Cardiac fibroblast (primary cell): ENCODE measurements around the gene ABCC4.

ENCODE experiments used
- DNase-seq, 2 donors: peaks; one replicate each; pipeline versions ENCODE4 v3.0.0 to v3.0.0-alpha.2; 2010; ENCODE audit warnings: low read depth in 2 of 2
- H3K4me3 ChIP-seq, 2 donors: replicated peaks in 1 of 2; 1 replicate in 1 of 2; 2 replicates in 1 of 2; pipeline ENCODE4 v1.5.1; 2011; ENCODE audit warnings: low read depth in 2 of 2, low read length in 2 of 2, mild to moderate bottlenecking in 2 of 2, moderate library complexity in 1 of 2
- TF ChIP-seq, protein P1 (sequence below): IDR thresholded peaks from one replicate; pipeline ENCODE4 v1.5.1; 2011; ENCODE audit warnings: low read depth, mild to moderate bottlenecking, low read length, inconsistent platforms

The ABCC4 gene

DNA sequence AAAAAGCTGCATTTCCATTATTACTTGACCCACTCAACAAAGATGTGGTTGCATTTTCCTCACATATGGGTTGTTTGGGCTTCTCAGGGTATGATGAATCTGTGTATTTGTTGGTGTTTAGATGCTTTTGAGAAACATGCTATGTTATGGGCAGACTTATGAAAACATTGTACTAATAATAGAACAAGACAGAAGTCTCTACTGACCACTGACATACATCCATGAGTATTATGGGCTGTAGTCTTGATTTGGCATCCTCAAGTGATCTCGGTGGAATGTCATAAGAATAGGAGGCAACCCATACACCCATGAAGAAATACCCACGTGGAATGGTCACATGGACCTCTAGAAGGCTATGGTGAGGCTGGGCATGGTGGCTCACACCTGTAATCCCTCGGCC is 36.3 kb upstream of the ABCC4 start:
- DNase-seq, result no peak
- H3K4me3 ChIP-seq, result no peak overlapping the region
- TF ChIP-seq, protein P1, sequence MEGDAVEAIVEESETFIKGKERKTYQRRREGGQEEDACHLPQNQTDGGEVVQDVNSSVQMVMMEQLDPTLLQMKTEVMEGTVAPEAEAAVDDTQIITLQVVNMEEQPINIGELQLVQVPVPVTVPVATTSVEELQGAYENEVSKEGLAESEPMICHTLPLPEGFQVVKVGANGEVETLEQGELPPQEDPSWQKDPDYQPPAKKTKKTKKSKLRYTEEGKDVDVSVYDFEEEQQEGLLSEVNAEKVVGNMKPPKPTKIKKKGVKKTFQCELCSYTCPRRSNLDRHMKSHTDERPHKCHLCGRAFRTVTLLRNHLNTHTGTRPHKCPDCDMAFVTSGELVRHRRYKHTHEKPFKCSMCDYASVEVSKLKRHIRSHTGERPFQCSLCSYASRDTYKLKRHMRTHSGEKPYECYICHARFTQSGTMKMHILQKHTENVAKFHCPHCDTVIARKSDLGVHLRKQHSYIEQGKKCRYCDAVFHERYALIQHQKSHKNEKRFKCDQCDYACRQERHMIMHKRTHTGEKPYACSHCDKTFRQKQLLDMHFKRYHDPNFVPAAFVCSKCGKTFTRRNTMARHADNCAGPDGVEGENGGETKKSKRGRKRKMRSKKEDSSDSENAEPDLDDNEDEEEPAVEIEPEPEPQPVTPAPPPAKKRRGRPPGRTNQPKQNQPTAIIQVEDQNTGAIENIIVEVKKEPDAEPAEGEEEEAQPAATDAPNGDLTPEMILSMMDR, result no peak

DNA sequence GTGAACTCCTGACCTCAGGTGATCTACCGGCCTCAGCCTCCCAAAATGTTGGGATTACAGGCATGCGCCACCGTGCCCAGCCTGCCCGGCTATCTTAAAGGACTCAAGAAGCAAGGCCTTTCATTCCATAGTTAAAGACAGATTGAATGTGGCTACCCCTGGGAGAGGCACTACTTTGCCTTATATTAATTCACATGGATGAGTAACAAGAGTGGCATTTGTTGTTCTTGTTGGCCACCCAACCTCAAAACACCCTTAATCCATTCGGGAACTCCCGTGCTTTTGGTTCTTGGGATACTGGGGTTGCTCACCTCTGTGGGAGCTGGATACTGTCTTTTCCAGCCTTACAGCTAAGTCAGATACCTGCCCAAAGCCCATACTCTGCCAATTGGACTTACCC is 34.4 kb upstream of the ABCC4 start:
- no peak overlapping the region for H3K4me3 ChIP-seq
- TF ChIP-seq, protein P1, result no peak
- DNase-seq, result no peak

DNA sequence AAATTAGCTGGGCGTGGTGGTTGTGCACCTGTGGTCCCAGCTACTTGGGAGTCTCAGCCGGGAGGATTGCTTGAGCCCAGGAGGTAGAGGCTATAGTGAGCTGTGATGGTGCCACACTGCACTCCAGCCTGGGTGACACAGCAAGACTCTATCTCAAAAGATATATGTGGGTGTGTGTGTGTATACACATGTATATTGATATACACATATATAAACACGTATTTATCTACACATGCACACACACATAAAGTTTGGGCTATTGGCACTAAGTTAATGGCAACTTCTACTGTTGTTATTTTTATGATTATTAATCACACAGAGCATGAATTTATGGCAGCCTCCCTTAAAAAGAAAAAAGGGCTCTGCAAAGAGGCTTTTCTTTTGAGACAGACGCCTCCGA is 27.1 kb upstream of the ABCC4 start:
- DNase-seq, result no peak
- no peak overlapping the region for H3K4me3 ChIP-seq
- TF ChIP-seq, protein P1, result no peak

DNA sequence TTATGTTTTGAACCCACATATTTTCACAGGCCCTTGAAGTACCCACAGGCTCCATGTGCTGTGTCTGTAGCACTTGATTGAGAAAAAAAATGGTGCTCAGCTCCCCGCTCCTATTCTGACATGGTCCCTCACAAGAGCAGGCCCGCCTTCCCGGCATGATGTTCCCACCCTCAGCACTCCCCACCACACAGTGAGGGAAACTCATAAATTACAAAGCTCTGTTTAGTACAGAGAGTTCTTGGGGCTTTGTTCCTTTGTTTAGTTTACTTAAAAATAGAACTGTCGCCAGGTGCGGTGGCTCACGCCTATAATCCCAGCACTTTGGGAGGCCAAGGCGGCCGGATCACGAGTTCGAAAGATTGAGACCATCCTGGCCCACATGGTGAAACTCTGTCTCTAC is 25.9 kb upstream of the ABCC4 start:
- no peak for DNase-seq
- TF ChIP-seq, protein P1, result no peak
- no peak overlapping the region for H3K4me3 ChIP-seq

DNA sequence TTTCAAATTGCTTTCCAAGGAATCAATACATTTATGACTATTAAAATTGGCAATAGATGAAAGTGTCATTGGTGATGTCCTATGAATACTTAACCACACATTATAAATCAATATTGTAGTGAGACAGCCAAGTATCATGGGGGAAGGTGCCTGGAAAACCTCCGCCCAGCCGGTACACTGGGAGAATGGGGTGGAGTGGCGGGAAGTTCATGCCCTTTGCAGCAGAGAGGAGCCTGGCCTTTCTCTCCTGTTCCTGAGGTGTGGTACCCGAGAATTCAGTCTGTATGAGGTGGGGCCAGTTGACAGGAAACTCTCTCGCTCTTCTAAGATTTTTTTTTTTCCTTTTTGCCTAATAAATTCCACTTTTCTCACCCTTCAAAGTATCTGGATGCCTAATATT is 25.4 kb upstream of the ABCC4 start:
- TF ChIP-seq, protein P1, result no peak

DNA sequence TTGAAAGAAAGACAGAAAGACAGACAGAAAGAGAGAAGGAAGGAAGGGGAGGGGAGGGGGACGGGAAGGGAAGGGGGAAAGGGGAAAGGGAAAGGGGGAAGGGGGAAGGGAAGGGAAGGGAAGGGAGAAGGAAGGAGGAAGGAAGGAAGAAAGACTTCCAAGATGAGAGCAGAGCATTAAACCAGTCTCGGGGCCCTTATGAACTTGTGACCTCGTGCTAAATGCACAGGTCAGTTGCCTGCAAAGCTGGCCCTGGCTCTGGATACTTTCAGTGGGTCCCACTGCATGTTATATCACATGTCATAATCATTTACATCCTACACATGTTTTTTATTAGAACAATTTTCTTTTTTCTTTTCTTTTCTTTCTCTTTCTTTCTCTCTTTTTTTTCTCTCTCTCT is 24.2 kb upstream of the ABCC4 start:
- DNase-seq, result no peak
- TF ChIP-seq, protein P1, result no peak
- H3K4me3 ChIP-seq, result no peak overlapping the region

More for the DNA sequence above, 25.4 kb upstream of the ABCC4 start:
- no peak overlapping the region for H3K4me3 ChIP-seq
- no peak for DNase-seq

DNA sequence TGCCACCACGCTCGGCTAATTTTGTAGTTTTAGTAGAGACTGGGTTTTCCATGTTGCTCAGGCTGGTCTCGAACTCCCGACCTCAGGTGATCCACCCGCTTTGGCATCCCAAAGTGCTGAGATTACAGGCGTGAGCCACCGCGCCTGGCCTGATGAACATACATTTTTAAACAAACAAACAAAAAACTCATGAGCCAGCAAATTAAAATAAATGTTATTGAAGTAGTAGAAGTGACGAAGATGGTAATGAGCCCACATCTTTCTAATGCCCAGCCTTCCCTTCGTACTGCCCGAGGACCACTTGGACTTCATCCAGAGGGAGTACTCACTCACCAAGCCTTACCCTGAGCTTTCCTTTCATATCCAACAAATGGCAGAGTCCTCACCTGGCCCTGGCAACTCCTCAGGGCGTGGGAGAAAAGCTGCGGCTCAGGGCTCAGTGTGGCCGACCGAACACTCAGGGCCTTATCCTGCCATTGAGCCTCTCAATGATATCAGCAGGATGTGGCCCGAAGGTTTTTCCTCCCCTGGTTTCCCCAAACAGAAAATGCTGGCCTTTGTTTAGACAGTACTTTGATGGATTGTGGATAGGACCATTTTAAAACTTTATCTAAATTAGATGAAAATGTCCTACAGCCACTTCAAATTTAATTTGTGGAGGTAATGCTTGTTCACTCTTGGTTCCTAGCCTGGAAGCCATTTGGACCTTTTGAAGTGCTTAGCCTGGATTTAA is 22.8 kb upstream of the ABCC4 start:
- no peak overlapping the region for H3K4me3 ChIP-seq
- DNase-seq, result no peak
- TF ChIP-seq, protein P1, result no peak
